Glutamatergic neuron (in vitro differentiated cells): ENCODE results near the gene NTM. TPM values are rescaled to one million over a fixed set of nuclear protein-coding genes. Genes with fewer than 3 reads are reported as not detected.

Experiments used
- DNase-seq: peaks from one replicate; pipeline ENCODE4 v3.0.0; 2022
- H3K27ac Mint-ChIP-seq: one replicate; pipeline ENCODE4 v1.8.0; 2020; ENCODE audit warnings: mild to moderate bottlenecking, mixed read lengths, inconsistent platforms; ENCODE audit not compliant: unreplicated experiment
- H3K27me3 Mint-ChIP-seq: one replicate; pipeline ENCODE4 v1.8.0; 2020; ENCODE audit warnings: mild to moderate bottlenecking, moderate library complexity, mixed read lengths, inconsistent platforms; ENCODE audit not compliant: unreplicated experiment
- H3K36me3 Mint-ChIP-seq: one replicate; pipeline ENCODE4 v1.8.0; 2020; ENCODE audit warnings: mild to moderate bottlenecking, mixed read lengths, inconsistent platforms; ENCODE audit not compliant: unreplicated experiment
- H3K4me1 Mint-ChIP-seq: one replicate; pipeline ENCODE4 v1.8.0; 2020; ENCODE audit warnings: mild to moderate bottlenecking, low read depth, mixed read lengths, inconsistent platforms; ENCODE audit not compliant: unreplicated experiment
- H3K4me3 Mint-ChIP-seq: one replicate; pipeline ENCODE4 v1.8.0; 2020; ENCODE audit warnings: mild to moderate bottlenecking, mixed read lengths, inconsistent platforms; ENCODE audit not compliant: unreplicated experiment
- H3K9me3 Mint-ChIP-seq: one replicate; pipeline ENCODE4 v1.8.0; 2020; ENCODE audit warnings: mild to moderate bottlenecking, moderate library complexity, mixed read lengths, inconsistent platforms; ENCODE audit not compliant: unreplicated experiment
- CTCF ChIP-seq: fragments of 200-600 bp; sonication (generic); IDR thresholded peaks from one replicate; pipeline ENCODE4 v1.5.0; 2021; ENCODE audit not compliant: partially characterized antibody, unreplicated experiment
- total RNA-seq: library from RNA; stranded (reverse); fragmentation: NEBNext Ultra II Directional; extraction: Animal tissue kit (Norgen Biotek cat#: 25700); gene quantifications from one replicate; pipeline ENCODE4 v1.2.1, GENCODE V29; 2021; ENCODE audit not compliant: unreplicated experiment

NTM gene
- total RNA-seq, 1 donor from 2014 or later = 1.2 TPM

- Mint-ChIP-seq H3K4me1 (no peaks in the 10 kb centered on the region), H3K4me3 (no peak overlapping the region), H3K27ac (no peak overlapping the region), H3K36me3 (no peaks in the 10 kb centered on the region), H3K27me3 (no peaks in the 10 kb centered on the region), H3K9me3 (no peaks in the 10 kb centered on the region)
- no peak for DNase-seq
- no peak for TF ChIP-seq CTCF
Observed at GRCh38 chr11:132349811-132350733, 979.7 kb downstream of the NTM start.

GRCh38 chr11:132351050-132351449 is 980.6 kb downstream of the NTM start:
- no peaks in the 10 kb centered on the region for H3K4me1 Mint-ChIP-seq
- no peaks in the 10 kb centered on the region for H3K9me3 Mint-ChIP-seq
- no peaks in the 10 kb centered on the region for H3K27me3 Mint-ChIP-seq
- no peak for DNase-seq
- TF ChIP-seq CTCF = no peak
- H3K36me3 Mint-ChIP-seq = no peaks in the 10 kb centered on the region
- H3K27ac Mint-ChIP-seq = no peak overlapping the region
- H3K4me3 Mint-ChIP-seq = no peak overlapping the region

GRCh38 chr11:132352497-132352896 is 982.1 kb downstream of the NTM start:
- Mint-ChIP-seq H3K9me3 (no peaks in the 10 kb centered on the region), H3K36me3 (no peaks in the 10 kb centered on the region), H3K4me3 (no peak overlapping the region), H3K27ac (no peak overlapping the region), H3K27me3 (no peaks in the 10 kb centered on the region), H3K4me1 (no peaks in the 10 kb centered on the region)
- TF ChIP-seq CTCF = no peak
- no peak for DNase-seq

- H3K4me1 Mint-ChIP-seq = no peaks in the 10 kb centered on the region
- no peak overlapping the region for H3K27ac Mint-ChIP-seq
- DNase-seq = no peak
- H3K36me3 Mint-ChIP-seq = no peaks in the 10 kb centered on the region
- no peak overlapping the region for H3K4me3 Mint-ChIP-seq
- no peaks in the 10 kb centered on the region for H3K27me3 Mint-ChIP-seq
- TF ChIP-seq CTCF = no peak
- no peaks in the 10 kb centered on the region for H3K9me3 Mint-ChIP-seq
Observed at GRCh38 chr11:132353255-132353654, 982.8 kb downstream of the NTM start.
